HG03045 (cell line): ENCODE data around the gene ERCC3.
"Not testable (repeated sequence)": the region's sequence is repeated elsewhere in the genome, so short reads cannot be mapped to it uniquely, and the experiment has no call there.

ENCODE experiments used
- ATAC-seq: cut with Tn5 transposase; IDR thresholded peaks from one replicate; pipeline ENCODE4 v1.9.1; 2021; ENCODE audit warnings: mild to moderate bottlenecking, moderate library complexity; ENCODE audit not compliant: unreplicated experiment

Gene ERCC3

GRCh38 chr2:127280693-127281092 is 13.3 kb downstream of the ERCC3 start:
- no peak for ATAC-seq

- ATAC-seq: no peak
Observed at GRCh38 chr2:127279781-127280180, 14.2 kb downstream of the ERCC3 start.

GRCh38 chr2:127278959-127279358 is 15.0 kb downstream of the ERCC3 start:
- ATAC-seq: no peak

DNA sequence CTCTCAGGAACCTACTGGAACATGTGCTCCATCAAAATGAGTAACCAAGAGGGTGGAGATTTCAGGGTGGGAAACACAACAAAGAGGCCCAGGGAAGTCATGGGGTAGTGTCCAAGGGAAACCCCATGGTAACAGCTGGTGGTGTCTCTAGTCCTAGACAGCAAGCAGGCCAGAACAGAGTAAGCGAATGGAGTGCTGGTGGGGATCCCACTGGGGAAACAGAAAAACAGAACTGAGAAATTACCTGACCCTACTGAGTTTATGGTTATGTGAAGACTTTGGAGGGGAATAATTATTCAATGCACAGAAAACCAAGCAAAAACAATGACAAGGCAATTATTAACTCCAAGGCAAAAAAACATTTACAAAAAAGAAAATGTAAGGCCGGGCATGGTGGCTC is 16.9 kb downstream of the ERCC3 start:
- peak; percentile 68 for ATAC-seq

DNA sequence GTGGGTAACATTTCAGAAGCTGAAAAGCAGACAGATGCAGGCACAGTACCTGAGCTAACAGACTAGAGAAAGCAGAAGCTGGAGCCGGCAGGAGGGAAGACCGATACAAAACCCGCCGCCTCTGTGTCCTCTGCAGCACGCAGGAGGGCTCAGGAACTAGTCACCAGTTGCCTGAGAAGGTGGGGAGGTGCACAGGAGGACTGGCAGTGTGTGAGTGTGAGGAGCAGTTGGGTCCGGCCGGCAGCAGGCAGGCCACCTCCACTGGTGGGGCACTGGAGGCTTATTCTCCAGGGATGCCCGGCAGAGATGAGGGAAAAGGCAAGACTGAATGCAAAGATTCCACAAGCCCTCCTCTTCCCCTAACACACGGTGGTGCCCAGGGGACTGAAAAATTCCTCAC is 18.2 kb downstream of the ERCC3 start:
- no peak for ATAC-seq

GRCh38 chr2:127275356-127275755 is 18.6 kb downstream of the ERCC3 start:
- ATAC-seq: no peak

DNA sequence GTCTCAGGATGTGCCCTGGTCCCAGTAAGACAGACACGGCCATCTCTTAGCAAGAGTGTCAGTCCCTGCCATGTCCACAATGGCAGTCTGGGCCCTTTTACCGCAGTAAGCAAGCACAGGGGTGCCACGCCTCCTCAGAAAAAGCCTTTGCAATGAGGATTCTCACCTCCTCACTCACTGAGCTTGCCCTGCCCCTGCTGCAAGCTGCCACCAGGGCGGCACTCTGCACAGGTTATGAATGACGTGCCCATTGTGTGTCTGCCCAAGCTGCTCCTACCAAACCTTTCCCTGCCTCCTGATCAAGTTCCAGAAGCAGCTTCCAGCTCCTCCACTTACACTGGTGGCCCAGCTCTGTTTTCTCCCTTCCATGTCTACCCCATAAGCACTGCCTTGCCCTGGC is 23.3 kb downstream of the ERCC3 start:
- ATAC-seq: no peak

DNA sequence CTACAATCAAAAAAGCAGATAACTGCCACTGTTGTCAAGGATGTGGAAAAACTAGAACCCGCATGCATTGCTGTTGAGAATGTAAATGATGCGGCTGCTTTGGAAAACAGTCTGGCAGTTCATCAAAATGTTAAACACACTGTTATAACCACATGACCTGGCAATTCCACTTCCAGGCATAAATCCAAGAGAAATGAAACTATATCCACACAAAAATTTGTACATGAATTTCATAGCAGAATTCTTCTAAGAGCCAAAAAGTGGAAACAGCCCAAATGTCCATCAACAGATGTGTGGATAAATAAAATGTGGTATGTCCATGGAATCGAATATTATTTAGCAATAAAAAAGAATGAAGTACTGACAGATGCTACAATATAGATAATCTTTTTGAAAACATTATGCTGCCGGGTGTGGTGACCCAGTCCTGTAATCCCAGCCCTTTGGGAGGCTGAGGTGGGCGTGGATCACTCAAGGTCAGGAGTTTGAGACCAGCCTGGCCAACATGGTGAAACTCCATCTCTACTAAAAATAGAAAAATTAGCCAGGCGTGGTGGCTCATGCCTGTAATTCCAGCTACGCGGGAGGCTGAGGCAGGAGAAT is 32.0 kb downstream of the ERCC3 start:
- ATAC-seq: no peak

GRCh38 chr2:127259355-127259754 is 34.6 kb downstream of the ERCC3 start:
- no peak for ATAC-seq

- ATAC-seq: no peak
Observed at GRCh38 chr2:127256866-127257265, 37.1 kb downstream of the ERCC3 start.

GRCh38 chr2:127256381-127256780 is 37.6 kb downstream of the ERCC3 start:
- no peak for ATAC-seq

GRCh38 chr2:127255721-127256120 is 38.2 kb downstream of the ERCC3 start:
- no peak for ATAC-seq

DNA sequence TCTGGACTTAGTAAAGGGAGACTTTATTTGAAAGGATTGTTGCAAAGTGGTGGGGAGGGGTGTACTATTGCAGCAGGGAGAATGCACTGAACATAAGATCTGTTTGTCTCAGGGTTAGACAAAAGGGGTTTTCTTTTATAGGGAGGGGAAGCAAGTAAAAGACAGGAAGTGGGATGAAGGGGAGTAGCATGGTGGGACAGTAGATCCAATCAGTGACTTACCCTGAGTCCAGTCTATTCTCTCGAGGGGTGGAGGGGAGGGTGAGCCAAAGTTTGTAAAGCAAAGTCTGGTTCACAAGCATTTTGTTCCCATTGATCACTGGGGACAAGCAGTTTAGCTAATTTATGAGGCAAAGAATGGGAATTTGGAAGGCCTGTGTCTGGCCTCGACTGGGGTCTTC is 38.8 kb downstream of the ERCC3 start:
- ATAC-seq: no peak

- ATAC-seq: no peak
Observed at GRCh38 chr2:127254386-127254981, 39.5 kb downstream of the ERCC3 start.

- not testable (repeated sequence) for ATAC-seq
Observed at GRCh38 chr2:127241184-127241583, 52.8 kb downstream of the ERCC3 start.

DNA sequence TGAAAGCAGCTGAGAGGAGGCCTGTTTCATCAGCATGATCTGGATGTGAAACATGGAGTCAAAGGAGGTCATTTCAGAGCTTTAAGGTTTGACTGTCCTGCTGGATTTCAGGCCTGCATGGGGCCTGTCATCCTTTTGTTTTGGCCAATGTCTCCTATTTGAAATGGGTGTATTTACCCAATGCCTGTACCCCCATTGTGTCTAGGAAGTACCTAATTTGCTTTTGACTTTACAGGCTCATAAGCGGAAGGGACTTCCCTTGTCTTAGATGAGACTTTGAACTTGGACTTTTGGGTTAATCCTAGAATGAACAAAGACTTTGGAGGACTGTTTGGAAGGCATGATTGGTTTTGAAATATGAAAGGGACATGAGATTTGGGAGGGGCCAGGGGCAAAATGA is 54.5 kb downstream of the ERCC3 start:
- ATAC-seq: no peak

GRCh38 chr2:127237768-127238167 is 56.2 kb downstream of the ERCC3 start:
- ATAC-seq: not testable (repeated sequence)

DNA sequence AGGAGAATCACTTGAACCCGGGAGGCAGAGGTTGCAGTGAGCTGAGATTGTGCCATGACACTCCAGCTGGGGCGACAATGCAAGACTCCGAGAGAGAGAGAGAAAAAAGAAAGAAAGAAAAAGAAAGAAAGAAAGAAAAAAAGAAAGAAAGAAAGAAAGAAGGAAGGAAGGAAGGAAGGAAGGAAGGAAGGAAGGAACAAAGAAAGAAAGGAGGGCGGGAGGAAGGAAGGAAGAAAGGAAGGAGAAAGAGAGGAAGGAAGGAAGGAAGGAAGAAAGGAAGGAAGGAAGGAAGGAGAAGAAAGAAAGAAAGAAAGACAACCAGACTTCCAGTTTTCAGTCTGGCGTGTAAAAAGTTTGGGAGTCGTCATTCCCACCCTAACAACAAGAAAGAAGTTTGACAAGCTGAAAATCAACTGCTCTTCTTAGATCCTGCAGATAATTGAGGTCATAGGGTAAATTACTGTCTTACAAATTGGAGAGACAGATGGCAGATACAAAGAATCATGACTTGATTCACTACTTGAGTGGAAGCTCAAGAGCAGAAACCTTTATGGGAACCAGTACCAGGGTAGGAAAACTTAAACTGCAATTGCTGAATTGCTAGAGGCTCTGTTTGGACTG is 58.8 kb downstream of the ERCC3 start:
- ATAC-seq: no peak

DNA sequence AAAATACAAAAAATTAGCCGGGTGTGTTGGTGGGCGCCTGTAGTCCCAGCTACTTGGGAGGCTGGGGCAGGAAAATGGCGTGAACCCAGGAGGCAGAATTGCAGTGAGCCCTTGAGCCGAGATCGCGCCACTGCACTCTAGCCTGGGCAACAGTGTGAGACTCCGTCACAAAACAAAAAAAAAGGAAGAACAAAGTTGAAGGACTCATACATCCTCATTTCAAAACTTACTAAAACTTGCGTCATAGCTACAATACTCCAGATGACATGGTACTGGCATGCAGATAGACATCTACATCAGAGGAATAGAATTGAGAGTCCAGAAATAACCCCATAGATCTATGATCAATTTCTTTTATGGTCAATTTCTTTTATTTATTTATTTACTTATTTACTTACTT is 60.2 kb downstream of the ERCC3 start:
- no peak for ATAC-seq

GRCh38 chr2:127231130-127231865 is 62.6 kb downstream of the ERCC3 start:
- no peak for ATAC-seq

DNA sequence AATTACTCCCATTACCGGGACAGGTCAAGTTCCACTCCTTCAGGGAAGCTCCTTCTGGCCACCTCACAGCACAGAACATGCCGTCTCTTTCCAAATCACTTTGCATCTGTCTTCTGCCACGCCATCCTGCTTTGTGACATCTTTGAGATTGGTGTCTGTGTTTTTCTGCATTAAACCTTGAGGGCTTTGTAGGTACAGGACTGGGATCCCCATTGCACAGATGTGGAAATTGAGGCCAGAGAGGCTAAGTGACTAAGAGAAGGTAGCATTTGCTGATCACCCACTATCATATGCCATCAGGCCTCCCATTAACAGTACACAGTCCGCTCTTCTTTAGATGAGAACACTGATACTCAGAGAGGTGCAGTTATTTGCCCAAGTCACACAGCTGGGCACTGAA is 64.4 kb downstream of the ERCC3 start:
- no peak for ATAC-seq

DNA sequence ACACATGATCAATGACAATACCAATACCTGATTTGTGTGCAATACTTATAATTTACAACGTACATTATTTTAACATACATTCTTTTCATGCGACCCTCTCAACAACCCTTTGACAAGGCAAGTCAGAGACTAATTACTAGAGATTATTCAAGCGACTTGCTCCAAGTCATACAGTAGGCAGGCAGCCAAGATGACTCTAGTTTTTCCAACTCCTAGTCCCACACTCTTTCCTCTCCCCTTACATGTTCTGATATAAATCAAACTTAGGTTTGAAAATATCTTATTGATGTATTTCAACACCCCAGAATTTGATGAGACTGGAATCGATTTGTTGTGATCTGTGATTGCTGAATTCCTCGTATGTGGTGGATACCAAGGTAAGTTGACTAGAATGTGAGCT is 65.8 kb downstream of the ERCC3 start:
- no peak for ATAC-seq
